GM12801 (cell line): ENCODE data around the gene KIF6.

Experiments
- TF ChIP-seq, protein P1 (sequence below): IDR thresholded peaks from one replicate; pipeline ENCODE4 v1.5.1; 2011; ENCODE audit warnings: control low read depth; ENCODE audit not compliant: insufficient read length; ENCODE audit errors: extremely low read depth

Gene KIF6, protein sequence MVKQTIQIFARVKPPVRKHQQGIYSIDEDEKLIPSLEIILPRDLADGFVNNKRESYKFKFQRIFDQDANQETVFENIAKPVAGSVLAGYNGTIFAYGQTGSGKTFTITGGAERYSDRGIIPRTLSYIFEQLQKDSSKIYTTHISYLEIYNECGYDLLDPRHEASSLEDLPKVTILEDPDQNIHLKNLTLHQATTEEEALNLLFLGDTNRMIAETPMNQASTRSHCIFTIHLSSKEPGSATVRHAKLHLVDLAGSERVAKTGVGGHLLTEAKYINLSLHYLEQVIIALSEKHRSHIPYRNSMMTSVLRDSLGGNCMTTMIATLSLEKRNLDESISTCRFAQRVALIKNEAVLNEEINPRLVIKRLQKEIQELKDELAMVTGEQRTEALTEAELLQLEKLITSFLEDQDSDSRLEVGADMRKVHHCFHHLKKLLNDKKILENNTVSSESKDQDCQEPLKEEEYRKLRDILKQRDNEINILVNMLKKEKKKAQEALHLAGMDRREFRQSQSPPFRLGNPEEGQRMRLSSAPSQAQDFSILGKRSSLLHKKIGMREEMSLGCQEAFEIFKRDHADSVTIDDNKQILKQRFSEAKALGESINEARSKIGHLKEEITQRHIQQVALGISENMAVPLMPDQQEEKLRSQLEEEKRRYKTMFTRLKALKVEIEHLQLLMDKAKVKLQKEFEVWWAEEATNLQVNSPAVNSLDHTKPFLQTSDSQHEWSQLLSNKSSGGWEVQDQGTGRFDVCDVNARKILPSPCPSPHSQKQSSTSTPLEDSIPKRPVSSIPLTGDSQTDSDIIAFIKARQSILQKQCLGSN

DNA sequence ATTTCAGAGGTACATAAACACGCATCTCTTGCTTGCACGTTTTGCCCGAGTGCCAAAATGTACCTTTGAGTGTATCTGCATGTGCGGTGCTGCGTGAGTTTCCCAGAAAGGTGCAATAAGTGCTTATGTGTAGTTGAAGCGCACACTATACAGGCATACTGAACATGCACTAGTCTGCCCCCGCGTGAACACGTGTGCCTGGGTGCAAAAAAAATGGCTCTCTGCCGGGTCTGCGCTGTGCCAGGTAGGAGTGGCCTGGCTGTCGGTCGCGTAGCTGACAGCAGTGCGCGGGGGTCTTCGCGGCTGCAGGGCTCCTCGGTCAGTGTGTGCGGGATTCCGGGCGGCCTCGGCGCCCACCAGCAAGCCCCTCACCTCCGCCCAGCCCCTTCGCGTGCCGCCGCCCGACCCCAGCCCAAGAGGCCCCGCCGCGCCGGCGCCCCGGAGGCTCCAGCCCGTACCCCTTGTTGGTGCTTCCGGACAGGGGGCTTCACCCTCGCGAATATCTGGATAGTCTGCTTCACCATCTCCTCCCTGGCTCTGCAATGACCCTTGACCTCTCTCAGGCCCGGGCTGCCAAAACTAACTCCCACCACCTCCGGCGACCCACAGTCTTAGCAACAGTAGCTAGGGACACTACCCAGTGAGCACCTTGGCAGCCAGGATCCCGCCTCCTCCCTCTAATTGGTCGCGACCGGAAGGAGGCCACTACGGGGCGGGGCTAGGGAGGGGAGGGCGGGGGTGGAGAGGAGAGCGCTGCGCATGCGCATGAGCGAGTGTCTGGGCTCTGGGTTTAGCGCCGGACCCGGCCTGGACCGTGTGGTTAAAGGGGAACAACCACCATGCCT, at the start of gene KIF6:
Gene KIF6, minus strand, starts transcription at position 622 of the 845 bp plus-strand sequence. Its CDS starts 98 bp downstream, at position 524.
- TF ChIP-seq, protein P1, sequence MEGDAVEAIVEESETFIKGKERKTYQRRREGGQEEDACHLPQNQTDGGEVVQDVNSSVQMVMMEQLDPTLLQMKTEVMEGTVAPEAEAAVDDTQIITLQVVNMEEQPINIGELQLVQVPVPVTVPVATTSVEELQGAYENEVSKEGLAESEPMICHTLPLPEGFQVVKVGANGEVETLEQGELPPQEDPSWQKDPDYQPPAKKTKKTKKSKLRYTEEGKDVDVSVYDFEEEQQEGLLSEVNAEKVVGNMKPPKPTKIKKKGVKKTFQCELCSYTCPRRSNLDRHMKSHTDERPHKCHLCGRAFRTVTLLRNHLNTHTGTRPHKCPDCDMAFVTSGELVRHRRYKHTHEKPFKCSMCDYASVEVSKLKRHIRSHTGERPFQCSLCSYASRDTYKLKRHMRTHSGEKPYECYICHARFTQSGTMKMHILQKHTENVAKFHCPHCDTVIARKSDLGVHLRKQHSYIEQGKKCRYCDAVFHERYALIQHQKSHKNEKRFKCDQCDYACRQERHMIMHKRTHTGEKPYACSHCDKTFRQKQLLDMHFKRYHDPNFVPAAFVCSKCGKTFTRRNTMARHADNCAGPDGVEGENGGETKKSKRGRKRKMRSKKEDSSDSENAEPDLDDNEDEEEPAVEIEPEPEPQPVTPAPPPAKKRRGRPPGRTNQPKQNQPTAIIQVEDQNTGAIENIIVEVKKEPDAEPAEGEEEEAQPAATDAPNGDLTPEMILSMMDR: no peak

DNA sequence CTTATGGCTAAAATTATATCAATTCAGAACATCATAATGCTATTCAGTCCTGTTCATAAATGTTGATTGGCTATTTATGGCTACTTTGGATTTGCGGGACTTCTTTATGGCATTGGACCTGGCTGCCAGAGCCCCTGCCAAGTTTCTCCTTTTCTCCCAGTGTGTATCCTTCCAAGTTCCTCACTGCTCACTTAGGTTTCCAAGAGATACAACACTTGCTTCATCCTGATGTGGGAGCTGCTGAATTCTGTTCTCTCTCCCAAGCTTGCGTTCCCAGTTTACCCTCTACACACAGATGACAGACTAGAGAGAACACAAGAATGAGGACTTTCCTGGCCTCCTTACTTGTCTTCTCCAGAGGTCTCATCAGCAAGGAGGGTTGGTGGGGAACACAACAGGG, 48.6 kb upstream of the KIF6 start:
- TF ChIP-seq, protein P1: no peak

DNA sequence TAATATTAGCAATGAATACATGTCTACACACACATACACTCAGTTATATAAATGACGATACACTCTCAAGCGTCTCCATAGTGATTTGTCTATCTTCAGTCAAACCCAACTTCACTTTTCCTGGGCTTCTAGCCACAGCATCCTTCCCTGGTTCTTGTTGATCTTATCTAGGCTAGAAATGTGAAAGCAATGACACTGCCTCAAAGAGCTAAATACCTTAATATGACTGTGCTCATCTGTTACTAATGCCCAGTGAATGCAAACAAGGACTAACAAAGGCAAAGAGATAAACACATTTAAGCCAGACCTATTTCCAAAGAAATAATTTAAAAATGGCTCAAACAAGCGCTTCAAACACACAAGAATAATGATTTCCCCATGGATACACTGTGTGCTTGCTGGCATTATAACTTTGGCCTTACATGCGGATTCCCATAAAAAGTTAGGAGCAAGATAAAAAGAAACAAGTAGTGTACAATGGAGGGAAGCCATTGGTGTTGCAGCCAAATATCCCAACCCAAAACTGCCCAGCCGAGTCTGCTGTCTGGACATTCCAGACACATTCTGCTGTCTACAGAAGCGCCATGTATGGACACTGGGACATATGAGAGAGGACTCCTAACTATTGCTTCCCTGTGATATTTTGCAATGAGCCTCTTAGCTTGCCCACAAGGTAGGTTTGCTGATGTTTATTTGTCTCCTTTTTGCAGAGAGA, 47.5 kb upstream of the KIF6 start:
- TF ChIP-seq, protein P1: no peak

DNA sequence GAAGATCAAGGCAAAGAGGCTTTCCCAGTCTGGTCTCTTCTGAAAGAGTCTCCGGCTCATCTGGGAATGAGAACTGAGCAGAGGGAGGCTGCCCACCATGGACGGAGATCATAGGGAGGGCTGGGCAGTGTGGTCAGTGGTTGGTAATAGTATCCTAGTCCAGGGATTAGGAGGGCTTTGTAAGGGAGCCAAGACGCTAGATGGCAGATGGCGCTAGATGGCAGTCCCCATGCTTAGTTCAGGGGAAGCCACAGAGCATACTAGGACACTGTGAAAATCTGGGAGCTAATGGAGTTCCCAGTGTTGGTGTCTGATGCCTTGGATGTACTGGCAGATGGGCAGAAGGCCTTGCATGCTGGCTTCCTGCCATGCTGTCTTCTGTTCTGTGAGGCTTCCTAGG, 45.2 kb upstream of the KIF6 start:
- TF ChIP-seq, protein P1: no peak

DNA sequence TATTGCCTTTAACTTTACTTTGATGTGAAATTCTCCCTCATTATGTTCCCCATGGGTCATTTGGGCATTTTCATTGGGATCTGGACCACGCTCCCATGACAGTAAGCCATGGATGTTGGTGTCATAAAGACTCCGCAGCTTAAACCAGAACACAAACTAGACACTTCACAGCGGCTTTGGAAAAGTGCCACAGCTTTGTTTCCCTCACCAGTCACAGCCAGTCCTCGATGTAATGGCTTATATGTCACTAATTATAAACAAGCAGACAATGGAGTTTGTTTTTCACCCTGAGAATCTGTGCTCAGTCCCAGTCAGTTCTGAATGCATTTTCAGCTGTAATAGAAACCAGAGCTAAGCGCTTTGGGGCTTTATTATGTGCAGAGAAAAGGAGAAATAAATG, 43.8 kb upstream of the KIF6 start:
- TF ChIP-seq, protein P1: no peak

DNA sequence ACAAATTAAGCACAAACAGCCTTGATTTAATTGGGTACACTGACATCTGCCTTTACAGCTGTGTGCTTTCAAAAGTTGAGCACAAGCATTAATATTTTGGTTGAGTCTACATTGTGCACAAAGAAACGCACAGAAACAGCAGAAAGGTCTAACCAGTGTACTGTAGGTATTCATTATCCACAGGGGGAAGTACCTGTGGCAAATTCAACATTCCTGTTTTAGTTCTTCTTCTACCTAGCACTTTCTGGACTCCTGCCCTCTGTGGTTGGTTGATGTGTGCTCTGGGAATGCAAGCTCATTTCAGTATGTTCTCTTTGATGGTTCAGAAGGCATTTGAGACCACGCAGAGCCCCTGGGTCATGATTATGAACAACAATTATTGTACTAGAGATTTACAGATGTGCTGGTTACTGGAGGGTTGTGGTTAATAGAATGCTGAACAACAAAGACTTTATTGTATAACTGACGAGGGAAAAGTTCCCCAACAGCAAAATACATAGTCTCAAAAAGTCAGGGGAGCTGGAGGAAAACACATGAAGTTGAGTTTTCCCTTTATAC, 40.4 kb upstream of the KIF6 start:
- TF ChIP-seq, protein P1: no peak
